B cell (primary cell): Measurements from ENCODE around the gene PSMC5. TPM values are rescaled to one million over a fixed set of nuclear protein-coding genes. Genes with fewer than 3 reads are reported as not detected.
A peak's percentile ranks its signal among the peaks of the same experiment; 100 is the strongest.

Source experiments
- ATAC-seq: fragments of 200-7000 bp; cut with Tn5 transposase; one replicate; pipeline ENCODE4 v1.10.0; 2021; ENCODE audit warnings: low read depth, mild to moderate bottlenecking, moderate number of reproducible peaks, moderate library complexity
- CTCF ChIA-PET: fragments of 350-600 bp; sonication (Branson Sonifier 250); formaldehyde crosslinking; loops from one replicate; lab custom pipeline; 2021; ENCODE audit warnings: antibody characterized with exemption, inconsistent platforms; lab: Charles Lee
- POLR2A ChIA-PET: fragments of 350-600 bp; sonication (Branson Sonifier 250); formaldehyde crosslinking; loops from one replicate; lab custom pipeline; 2021; ENCODE audit warnings: antibody characterized with exemption; lab: Charles Lee
- DNase-seq: peaks from one replicate; pipeline ENCODE4 v3.0.0; 2013
- H2AFZ ChIP-seq: 2 replicates; pipeline ENCODE4 v1.6.1; 2012; ENCODE audit warnings: mild to moderate bottlenecking, low read depth, low read length; ENCODE audit not compliant: insufficient read depth, poor library complexity, severe bottlenecking
- H3K27ac ChIP-seq, 2 donors: 1 replicate in 1 of 2; 2 replicates in 1 of 2; pipeline ENCODE4 v1.5.1; 2012 to 2013; ENCODE audit warnings: low read length in 2 of 2, mild to moderate bottlenecking in 2 of 2, moderate library complexity in 1 of 2
- H3K27me3 ChIP-seq, 4 experiments: fragments of 200-600 bp in 1 of 4; sonication (generic) in 1 of 4; replicated peaks in 1 of 4; 1 replicate in 2 of 4; 2 replicates in 2 of 4; pipeline versions ENCODE4 v1.6.1 to v1.7.0; 2013 to 2016; ENCODE audit warnings: low read length in 3 of 4, mild to moderate bottlenecking in 2 of 4, mixed read lengths in 1 of 4, moderate library complexity in 1 of 4; ENCODE audit not compliant: insufficient read depth in 4 of 4, control insufficient read depth in 3 of 4; ENCODE audit errors: control extremely low read depth in 1 of 4
- H3K36me3 ChIP-seq, 2 experiments: replicated peaks in 1 of 2; 1 replicate in 1 of 2; 2 replicates in 1 of 2; pipeline versions ENCODE4 v1.6.1 to v1.7.1; 2013; ENCODE audit warnings: low read length in 1 of 2; ENCODE audit not compliant: insufficient read depth in 2 of 2, control insufficient read depth in 1 of 2; ENCODE audit errors: control extremely low read depth in 1 of 2, extremely low read depth in 1 of 2
- H3K4me1 ChIP-seq, 2 donors: fragments of 200-600 bp in 1 of 2; sonication (generic) in 1 of 2; 1 replicate in 1 of 2; 2 replicates in 1 of 2; pipeline versions ENCODE4 v1.5.1 to v1.6.1; 2013 to 2017; ENCODE audit warnings: low read length in 2 of 2; ENCODE audit not compliant: control insufficient read depth in 2 of 2, insufficient read depth in 2 of 2
- H3K4me2 ChIP-seq: replicated peaks from 2 replicates; pipeline ENCODE3; 2012; ENCODE audit warnings: mild to moderate bottlenecking, low read depth, low read length; ENCODE audit not compliant: poor library complexity, severe bottlenecking
- H3K4me3 ChIP-seq, 5 experiments: fragments of 200-600 bp in 1 of 5; sonication (generic) in 1 of 5; 1 replicate in 3 of 5; 2 replicates in 2 of 5; pipeline versions ENCODE4 v1.5.1 to v1.7.0; 2011 to 2016; ENCODE audit warnings: low read length in 4 of 5, mild to moderate bottlenecking in 4 of 5, low read depth in 2 of 5, control low read depth in 1 of 5, moderate library complexity in 1 of 5; ENCODE audit not compliant: insufficient read depth in 1 of 5; ENCODE audit errors: control extremely low read depth in 1 of 5, extremely low read depth in 1 of 5
- H3K79me2 ChIP-seq: fragments of 200-600 bp; sonication (generic); one replicate; pipeline ENCODE4 v1.6.0; 2016; ENCODE audit warnings: low read length; ENCODE audit not compliant: control insufficient read depth, insufficient read depth
- H3K9ac ChIP-seq: fragments of 200-600 bp; sonication (generic); 2 replicates; pipeline ENCODE4 v1.6.1; 2017; ENCODE audit warnings: mild to moderate bottlenecking, low read length, moderate library complexity
- H3K9me3 ChIP-seq, 3 donors: one replicate each; pipeline versions ENCODE4 v1.6.1 to v1.7.1; 2013; ENCODE audit warnings: low read length in 2 of 3; ENCODE audit not compliant: control insufficient read depth in 2 of 3, insufficient read depth in 1 of 3; ENCODE audit errors: control extremely low read depth in 1 of 3
- H4K20me1 ChIP-seq: 2 replicates; pipeline ENCODE4 v1.6.0; 2012; ENCODE audit warnings: mild to moderate bottlenecking, low read length; ENCODE audit not compliant: insufficient read depth, control insufficient read depth, poor library complexity, severe bottlenecking
- H3K27ac Mint-ChIP-seq: one replicate; pipeline ENCODE4 v1.8.0; 2021; ENCODE audit warnings: mixed read lengths
- H3K27me3 Mint-ChIP-seq: one replicate; pipeline ENCODE4 v1.8.0; 2021; ENCODE audit warnings: mixed read lengths
- H3K4me1 Mint-ChIP-seq: one replicate; pipeline ENCODE4 v1.8.0; 2021; ENCODE audit warnings: mixed read lengths
- H3K4me3 Mint-ChIP-seq: one replicate; pipeline ENCODE4 v1.8.0; 2021; ENCODE audit warnings: mixed read lengths
- H3K9me3 Mint-ChIP-seq: one replicate; pipeline ENCODE4 v1.8.0; 2022; ENCODE audit warnings: mixed read lengths; ENCODE audit not compliant: insufficient read depth
- CTCF ChIP-seq: fragments of 200-600 bp; IDR thresholded peaks from one replicate; pipeline ENCODE4 v1.8.0; 2022; ENCODE audit warnings: antibody characterized with exemption, mild to moderate bottlenecking
- EZH2 ChIP-seq: IDR thresholded peaks from 2 replicates; pipeline ENCODE4 v1.6.1; 2012; ENCODE audit warnings: borderline replicate concordance, low read depth, mild to moderate bottlenecking, moderate library complexity, low read length; ENCODE audit not compliant: insufficient read depth, poor library complexity, severe bottlenecking
- WGBS: methylation state at CpG from one replicate; pipeline ENCODE4 v1.1.5; 2013; ENCODE audit warnings: missing lambda C conversion rate; ENCODE audit not compliant: insufficient coverage; 5-methylcytosine and 5-hydroxymethylcytosine counted together
- intact Hi-C: fragments of 100-400 bp; cut with micrococcal nuclease; formaldehyde crosslinking; loops from one replicate; pipeline ENCODE4 v1.10.0; 2022
- polyA plus RNA-seq: library from polyadenylated mRNA; depleted of rRNA; stranded (reverse); fragments of >200 nt; gene quantifications from 2 replicates; pipeline ENCODE4 v1.2.3, GENCODE V29; 2012
- total RNA-seq, 2 donors: library from RNA; stranded (reverse); fragments of 120-200 nt in 1 of 2; gene quantifications; 1 replicate in 1 of 2; 2 replicates in 1 of 2; pipeline versions ENCODE4 v1.2.3 to v1.2.4, GENCODE V29; 2013 to 2022

Gene PSMC5
- total and polyA plus RNA-seq, 2 donors (not counting 1 experiment from before 2014, with no cell fraction given): 87.1 to 104 TPM

- H3K4me1 ChIP-seq: peaks cover 5 to 16% of the 10 kb centered on the region in 2 donors
- H4K20me1 ChIP-seq: peaks cover 77% of the 10 kb centered on the region
- WGBS: 100% methylated on average over 1 of the region's 1 CpG
- no peak overlapping the region for H3K27ac Mint-ChIP-seq
- peak overlapping the region in 1 of 2 donors; percentile 39 for H3K27ac ChIP-seq
- intact Hi-C loops: no loop called here
- no peak for TF ChIP-seq CTCF
- no peak for TF ChIP-seq EZH2
- DNase-seq: no peak
- H3K4me3 Mint-ChIP-seq: no peak overlapping the region
- CTCF ChIA-PET: interaction anchor here (0.7 kb wide), 1 partner anchor 68 kb away, joined by 3 read pairs; no protein-coding TSS in a partner anchor
- no peaks in the 10 kb centered on the region for H3K9me3 Mint-ChIP-seq
- peaks cover 14 to 51% of the 10 kb centered on the region in 2 experiments for H3K36me3 ChIP-seq
- no peak overlapping the region for H2AFZ ChIP-seq
- POLR2A ChIA-PET: no interaction called here
- no peaks in the 10 kb centered on the region for H3K27me3 Mint-ChIP-seq
- no peaks in the 10 kb centered on the region for H3K9me3 ChIP-seq
- no peak overlapping the region for H3K9ac ChIP-seq
- peaks cover 54% of the 10 kb centered on the region for H3K4me1 Mint-ChIP-seq
- H3K27me3 ChIP-seq: no peaks in the 10 kb centered on the region
- H3K4me3 ChIP-seq: no peak overlapping the region
- H3K4me2 ChIP-seq: no peak overlapping the region
- ATAC-seq: no peak
- peaks cover 99% of the 10 kb centered on the region for H3K79me2 ChIP-seq
Measured at GRCh38 chr17:63780507-63780906, 46.7 kb upstream of the PSMC5 start.

DNA sequence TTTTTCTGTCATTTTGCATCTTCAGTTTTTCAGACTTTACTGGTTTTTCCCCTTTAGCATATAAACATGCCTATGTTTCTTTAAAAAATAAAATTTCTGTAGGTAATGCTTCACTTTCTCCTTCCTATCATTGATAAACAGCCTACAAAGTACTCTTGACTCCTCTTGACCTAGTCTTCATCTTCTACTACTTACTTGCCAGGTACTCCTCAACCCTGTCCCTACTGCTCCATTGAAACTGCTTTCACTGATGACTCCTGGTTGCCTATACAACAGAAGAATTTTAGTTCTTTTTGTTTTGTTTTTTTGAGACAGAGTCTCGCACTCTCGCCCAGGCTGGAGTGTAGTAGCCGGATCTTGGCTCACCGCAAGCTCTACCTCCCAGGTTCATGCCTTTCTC is 46.3 kb upstream of the PSMC5 start:
- Histone ChIP-seq H3K27ac (no peak overlapping the region), H3K27me3 (no peaks in the 10 kb centered on the region), H2AFZ (no peak overlapping the region), H3K9ac (no peak overlapping the region), H4K20me1 (peaks cover 79% of the 10 kb centered on the region), H3K9me3 (no peaks in the 10 kb centered on the region), H3K36me3 (peaks cover 14 to 51% of the 10 kb centered on the region in 2 experiments), H3K4me1 (peaks cover 3 to 11% of the 10 kb centered on the region in 2 donors), H3K79me2 (peaks cover 99% of the 10 kb centered on the region), H3K4me2 (no peak overlapping the region), H3K4me3 (no peak overlapping the region)
- ChIA-PET POLR2A (no interaction called here), CTCF (interaction anchor here (0.7 kb wide), 1 partner anchor 68 kb away, joined by 3 read pairs; no protein-coding TSS in a partner anchor)
- no peaks in the 10 kb centered on the region for H3K9me3 Mint-ChIP-seq
- ATAC-seq (no peak), DNase-seq (no peak)
- H3K4me1 Mint-ChIP-seq: peaks cover 54% of the 10 kb centered on the region
- no peaks in the 10 kb centered on the region for H3K27me3 Mint-ChIP-seq
- intact Hi-C loops: no loop called here
- TF ChIP-seq CTCF (no peak), EZH2 (no peak)
- WGBS: 100% methylated on average over 2 of the region's 4 CpGs
- no peak overlapping the region for H3K4me3 Mint-ChIP-seq
- no peak overlapping the region for H3K27ac Mint-ChIP-seq
